IMR-90 (cell line): ENCODE measurements around the gene ERLIN1. TPM values are rescaled to one million over a fixed set of nuclear protein-coding genes. Genes with fewer than 3 reads are reported as not detected.

ENCODE experiments used
- ATAC-seq: fragments of 200-7000 bp; cut with Tn5 transposase; 2 replicates; pipeline ENCODE4 v1.9.1; 2020; ENCODE audit warnings: low read depth, mild to moderate bottlenecking, moderate library complexity
- BruUV-seq: library from RNA; stranded (reverse); fragments of 400-500 nt; replicated peaks from 2 replicates; lab custom pipeline; 2021; lab: Mats Ljungman, UMichigan
- CTCF ChIA-PET: fragments of 300-600 bp; formaldehyde crosslinking; extraction: SDS; loops from one replicate; lab custom pipeline; 2021; ENCODE audit warnings: antibody characterized with exemption; lab: Yijun Ruan, JAX
- POLR2A ChIA-PET: fragments of 300-600 bp; sonication (Branson Sonifier 250); formaldehyde crosslinking; loops from one replicate; lab custom pipeline; 2022; ENCODE audit warnings: antibody characterized with exemption; ENCODE audit not compliant: unreplicated experiment; lab: Charles Lee
- DNase-seq: peaks from one replicate; pipeline ENCODE4 v3.0.0; 2013
- H2AFZ ChIP-seq: replicated peaks from 2 replicates; pipeline ENCODE3; 2013; ENCODE audit warnings: low read length, mild to moderate bottlenecking; ENCODE audit not compliant: poor library complexity
- H2AK5ac ChIP-seq: 2 replicates; pipeline ENCODE4 v1.6.1; 2013; ENCODE audit warnings: low read depth, low read length, inconsistent platforms
- H2AK9ac ChIP-seq: replicated peaks from 2 replicates; pipeline ENCODE3; 2013; ENCODE audit warnings: mild to moderate bottlenecking, low read depth, low read length, moderate library complexity; ENCODE audit not compliant: poor library complexity
- H2BK120ac ChIP-seq: 2 replicates; pipeline ENCODE4 v1.6.1; 2013; ENCODE audit warnings: low read depth, low read length, inconsistent platforms
- H2BK15ac ChIP-seq: 3 replicates; pipeline ENCODE4 v1.6.1; 2013; ENCODE audit warnings: low read depth, low read length, inconsistent platforms
- H2BK20ac ChIP-seq: 2 replicates; pipeline ENCODE4 v1.6.1; 2013; ENCODE audit warnings: low read depth, mild to moderate bottlenecking, inconsistent platforms, low read length, moderate library complexity
- H2BK5ac ChIP-seq: 2 replicates; pipeline ENCODE4 v1.6.1; 2013; ENCODE audit warnings: mild to moderate bottlenecking, low read depth, low read length, inconsistent platforms; ENCODE audit not compliant: poor library complexity, severe bottlenecking
- H3K14ac ChIP-seq: replicated peaks from 2 replicates; pipeline ENCODE4 v1.6.1; 2013; ENCODE audit warnings: low read depth, low read length, inconsistent platforms
- H3K18ac ChIP-seq: 2 replicates; pipeline ENCODE4 v1.6.1; 2013; ENCODE audit warnings: low read depth, low read length, control low read depth
- H3K23ac ChIP-seq: 2 replicates; pipeline ENCODE4 v1.6.1; 2013; ENCODE audit warnings: low read depth, low read length, inconsistent platforms
- H3K27ac ChIP-seq: 2 replicates; pipeline ENCODE4 v1.5.1; 2013; ENCODE audit warnings: mild to moderate bottlenecking, control low read depth, low read length; ENCODE audit not compliant: insufficient read depth
- H3K27me3 ChIP-seq: 2 replicates; pipeline ENCODE4 v1.6.1; 2013; ENCODE audit warnings: low read length; ENCODE audit not compliant: control insufficient read depth, insufficient read depth
- H3K36me3 ChIP-seq: 2 replicates; pipeline ENCODE4 v1.6.1; 2013; ENCODE audit warnings: low read length, mixed read lengths; ENCODE audit not compliant: control insufficient read depth, insufficient read depth
- H3K4ac ChIP-seq: 2 replicates; pipeline ENCODE4 v1.6.1; 2013; ENCODE audit warnings: low read depth, low read length, inconsistent platforms
- H3K4me1 ChIP-seq: 2 replicates; pipeline ENCODE4 v1.6.1; 2013; ENCODE audit warnings: low read length, mixed read lengths; ENCODE audit not compliant: control insufficient read depth, insufficient read depth
- H3K4me2 ChIP-seq: 2 replicates; pipeline ENCODE4 v1.6.1; 2013; ENCODE audit warnings: low read depth, mild to moderate bottlenecking, control low read depth, low read length, moderate library complexity
- H3K4me3 ChIP-seq: 2 replicates; pipeline ENCODE4 v1.5.1; 2013; ENCODE audit warnings: low read depth, mild to moderate bottlenecking, control low read depth, low read length, moderate library complexity; ENCODE audit not compliant: insufficient read depth
- H3K56ac ChIP-seq: 2 replicates; pipeline ENCODE4 v1.6.1; 2013; ENCODE audit warnings: low read length, inconsistent platforms; ENCODE audit not compliant: insufficient read depth; ENCODE audit errors: extremely low read depth
- H3K79me1 ChIP-seq, 2 experiments: 2 replicates each; pipeline ENCODE4 v1.6.1; 2013; ENCODE audit warnings: low read length in 2 of 2, inconsistent platforms in 1 of 2, low read depth in 1 of 2
- H3K9ac ChIP-seq: 2 replicates; pipeline ENCODE4 v1.6.1; 2013; ENCODE audit warnings: low read depth, low read length, control low read depth
- H3K9me1 ChIP-seq: 2 replicates; pipeline ENCODE4 v1.6.1; 2013; ENCODE audit warnings: low read length, inconsistent platforms; ENCODE audit not compliant: insufficient read depth
- H3K9me3 ChIP-seq: 2 replicates; pipeline ENCODE4 v1.6.1; 2013; ENCODE audit warnings: low read length; ENCODE audit not compliant: control insufficient read depth, insufficient read depth
- H4K20me1 ChIP-seq: 2 replicates; pipeline ENCODE4 v1.6.1; 2013; ENCODE audit warnings: low read length, inconsistent platforms; ENCODE audit not compliant: insufficient read depth
- H4K5ac ChIP-seq: 2 replicates; pipeline ENCODE4 v1.6.1; 2013; ENCODE audit warnings: mild to moderate bottlenecking, low read depth, low read length, control low read depth
- H4K8ac ChIP-seq, 2 experiments: 2 replicates each; pipeline ENCODE4 v1.6.1; 2013; ENCODE audit warnings: low read depth in 2 of 2, low read length in 2 of 2, control low read depth in 1 of 2, inconsistent platforms in 1 of 2
- H4K91ac ChIP-seq: 2 replicates; pipeline ENCODE4 v1.6.1; 2013; ENCODE audit warnings: low read depth, low read length, inconsistent platforms; ENCODE audit not compliant: insufficient read depth
- SMC3 ChIP-seq: fragments of 150-350 bp; IDR thresholded peaks from 2 replicates; pipeline ENCODE4 v1.6.1; 2016; ENCODE audit warnings: low read depth, mild to moderate bottlenecking, antibody characterized with exemption, low read length, moderate library complexity
- WGBS, 2 experiments: methylation state at CpG; one replicate each; pipeline versions ENCODE4 v1.1.5 to v1.1.7; 2013; ENCODE audit warnings: missing lambda C conversion rate in 2 of 2; ENCODE audit not compliant: insufficient read length in 1 of 2; ENCODE audit errors: extremely low coverage in 2 of 2; 5-methylcytosine and 5-hydroxymethylcytosine counted together
- dilution Hi-C: fragments of 300-500 bp; cut with HindIII; formaldehyde crosslinking; loops from one replicate; pipeline ENCODE4 v1.14.3; 2018; ENCODE audit warnings: low sequenced_read_pairs; ENCODE audit not compliant: unreplicated experiment
- in situ Hi-C: fragments of 300-500 bp; cut with MboI; formaldehyde crosslinking; loops from 3 replicates; pipeline ENCODE4 v1.14.3; 2019; ENCODE audit warnings: low sequenced_read_pairs, inconsistent platforms, mixed read lengths
- intact Hi-C: fragments of 100-400 bp; cut with micrococcal nuclease; formaldehyde crosslinking; loops from 2 replicates; pipeline ENCODE4 v1.10.0; 2022
- polyA plus RNA-seq, 3 experiments: library from polyadenylated mRNA; depleted of rRNA; stranded (reverse); fragments of >200 nt; gene quantifications; 2 replicates each; pipeline ENCODE4 v1.2.3, GENCODE V29; 2012; ENCODE audit warnings: low replicate concordance in 1 of 3
- total RNA-seq: library from RNA; depleted of rRNA; stranded (reverse); fragments of >200 nt; gene quantifications from 2 replicates; pipeline ENCODE4 v1.2.3, GENCODE V29; 2012

Gene ERLIN1
- total and polyA plus RNA-seq, 2 of the 4 experiments (the other 2 are of a cell fraction), result 31.5 to 33.9 TPM

GRCh38 chr10:100175875-100176274 lies 10.0 kb downstream of the ERLIN1 start:
- H2BK20ac ChIP-seq, result no peak overlapping the region
- ATAC-seq, result no peak
- no peaks in the 10 kb centered on the region for H3K27me3 ChIP-seq
- H4K20me1 ChIP-seq, result no peaks in the 10 kb centered on the region
- no peak overlapping the region for H4K5ac ChIP-seq
- H3K18ac ChIP-seq, result no peak overlapping the region
- no TSS peak for BruUV-seq
- no peak overlapping the region for H3K9ac ChIP-seq
- no peak overlapping the region for H4K8ac ChIP-seq
- no peak overlapping the region for H2BK15ac ChIP-seq
- no peak overlapping the region for H3K23ac ChIP-seq
- no peak overlapping the region for H3K27ac ChIP-seq
- H2AK5ac ChIP-seq, result no peak overlapping the region
- WGBS, 2 experiments, result no CpG with 5 or more reads among the region's 1 CpG
- H3K36me3 ChIP-seq, result peaks cover 10% of the 10 kb centered on the region; the same call in 1 of the 2 replicates
- no peak overlapping the region for H3K4ac ChIP-seq
- dilution Hi-C loops (no loop called here), intact Hi-C loops (no loop called here), in situ Hi-C loops (no loop called here)
- TF ChIP-seq SMC3, result no peak
- H2AFZ ChIP-seq, result no peak overlapping the region
- no peaks in the 10 kb centered on the region for H3K9me3 ChIP-seq
- H2AK9ac ChIP-seq, result no peak overlapping the region
- H4K91ac ChIP-seq, result no peak overlapping the region
- no peak overlapping the region for H3K14ac ChIP-seq
- H3K4me2 ChIP-seq, result no peak overlapping the region
- POLR2A ChIA-PET, result no interaction called here
- H3K79me1 ChIP-seq, result peaks cover 3 to 15% of the 10 kb centered on the region in 2 experiments
- no peaks in the 10 kb centered on the region for H3K4me1 ChIP-seq
- no peak for DNase-seq
- no peak overlapping the region for H3K4me3 ChIP-seq
- H2BK5ac ChIP-seq, result no peak overlapping the region
- H3K56ac ChIP-seq, result no peak overlapping the region
- H3K9me1 ChIP-seq, result 0 out of 2 replicates have a peak, but pooled peaks cover 3% of the 10 kb centered on the region
- no peak overlapping the region for H2BK120ac ChIP-seq
- CTCF ChIA-PET, result no interaction called here
